ENCODE measurements around the gene CMTM8. TPM values are rescaled to one million over a fixed set of nuclear protein-coding genes. Genes with fewer than 3 reads are reported as not detected.

The CMTM8 gene
- total and polyA plus RNA-seq, 10 of the 15 experiments (the other 5 are each of a cell fraction or from before 2014, with no cell fraction given), result 0.11 to 0.23 TPM; not detected in 8

DNA sequence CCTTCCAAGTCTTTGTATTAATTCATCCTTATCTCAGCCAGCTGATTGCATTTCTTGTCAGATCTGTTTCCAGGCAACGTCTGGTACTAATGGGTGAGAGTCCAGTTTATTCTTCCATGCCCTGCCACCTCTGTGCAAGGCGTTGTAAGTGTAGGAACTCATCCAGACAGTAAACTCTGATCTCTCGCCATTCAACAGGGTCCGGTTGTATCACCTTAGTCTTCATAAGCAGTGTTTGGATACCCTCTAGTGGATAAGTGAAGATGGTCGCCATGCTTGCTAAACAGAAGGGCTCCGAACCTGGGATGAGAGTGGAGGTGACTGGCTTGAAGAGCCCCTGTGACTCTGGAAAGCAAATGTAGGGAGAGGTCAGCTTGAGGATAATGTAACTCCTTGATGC lies 101.6 kb downstream of the CMTM8 start:
- H3K79me2 ChIP-seq (ENCODE audit: control insufficient read depth, insufficient read depth, low read length), result no peaks in the 10 kb centered on the region
- in situ Hi-C loops (cut with MboI) (no loop called here), intact Hi-C loops (cut with micrococcal nuclease; ENCODE audit: unreplicated experiment) (loop anchor here (1.0 to 2.0 kb wide), 2 partner anchors 43 to 163 kb away; no protein-coding TSS in a partner anchor)
- ATAC-seq (peak; percentile 75), FAIRE-seq (no peak), DNase-seq (ENCODE audit: low read depth, low spot score) (no peak)
- 7% methylated on average over 6 of the region's 6 CpGs for WGBS (ENCODE audit: insufficient coverage, insufficient replicate concordance, low lambda C conversion rate, missing lambda C conversion rate)
- no peaks in the 10 kb centered on the region; a peak in 1 of 4 replicates for H3K27me3 ChIP-seq (replicated peaks in 1 of 2; ENCODE audit: control insufficient read depth in 2 of 2, insufficient read depth in 2 of 2, low read length in 1 of 2)
- ChIA-PET RAD21 (ENCODE audit: unreplicated experiment) (no interaction called here), CTCF (interaction anchor here (0.6 to 1.1 kb wide), 2 partner anchors 44 to 161 kb away, joined by 3 to 5 read pairs; no protein-coding TSS in a partner anchor), SMC1A (ENCODE audit: uncharacterized antibody, unreplicated experiment) (no interaction called here), POLR2A (no interaction called here)
- no peak overlapping the region for H2AFZ ChIP-seq (ENCODE audit: control insufficient read depth, low read depth, low read length)
- H3K9me3 ChIP-seq (replicated peaks; ENCODE audit: control insufficient read depth, insufficient read depth, low read length), result no peaks in the 10 kb centered on the region
- H3K9ac ChIP-seq (ENCODE audit: control insufficient read depth, insufficient read depth, low read length), result no peak overlapping the region
- no peak for TF ChIP-seq POLR2AphosphoS5 (IDR thresholded peaks at IDR 0.05; ENCODE audit: low read length)
- TF ChIP-seq SREBF2 (IDR thresholded peaks at IDR 0.05; ENCODE audit: low read length), result no peak
- TF ChIP-seq TCF12 (IDR thresholded peaks at IDR 0.05; ENCODE audit: low read depth, low read length), result no peak
- peak; percentile 65; the same call in 1 of the 2 replicates for TF ChIP-seq YY1 (IDR thresholded peaks at IDR 0.05; ENCODE audit: low read depth, low read length)
- no peak for TF ChIP-seq SIN3A (IDR thresholded peaks at IDR 0.05; ENCODE audit: low read depth, low read length)
- peak; percentile 70 for TF ChIP-seq RAD21 (IDR thresholded peaks at IDR 0.05; ENCODE audit: insufficient read depth, low read depth, low read length)
- no peak for TF ChIP-seq FOS (IDR thresholded peaks at IDR 0.05; ENCODE audit: borderline replicate concordance, extremely low read depth, insufficient read length)
- TF ChIP-seq, protein P1, sequence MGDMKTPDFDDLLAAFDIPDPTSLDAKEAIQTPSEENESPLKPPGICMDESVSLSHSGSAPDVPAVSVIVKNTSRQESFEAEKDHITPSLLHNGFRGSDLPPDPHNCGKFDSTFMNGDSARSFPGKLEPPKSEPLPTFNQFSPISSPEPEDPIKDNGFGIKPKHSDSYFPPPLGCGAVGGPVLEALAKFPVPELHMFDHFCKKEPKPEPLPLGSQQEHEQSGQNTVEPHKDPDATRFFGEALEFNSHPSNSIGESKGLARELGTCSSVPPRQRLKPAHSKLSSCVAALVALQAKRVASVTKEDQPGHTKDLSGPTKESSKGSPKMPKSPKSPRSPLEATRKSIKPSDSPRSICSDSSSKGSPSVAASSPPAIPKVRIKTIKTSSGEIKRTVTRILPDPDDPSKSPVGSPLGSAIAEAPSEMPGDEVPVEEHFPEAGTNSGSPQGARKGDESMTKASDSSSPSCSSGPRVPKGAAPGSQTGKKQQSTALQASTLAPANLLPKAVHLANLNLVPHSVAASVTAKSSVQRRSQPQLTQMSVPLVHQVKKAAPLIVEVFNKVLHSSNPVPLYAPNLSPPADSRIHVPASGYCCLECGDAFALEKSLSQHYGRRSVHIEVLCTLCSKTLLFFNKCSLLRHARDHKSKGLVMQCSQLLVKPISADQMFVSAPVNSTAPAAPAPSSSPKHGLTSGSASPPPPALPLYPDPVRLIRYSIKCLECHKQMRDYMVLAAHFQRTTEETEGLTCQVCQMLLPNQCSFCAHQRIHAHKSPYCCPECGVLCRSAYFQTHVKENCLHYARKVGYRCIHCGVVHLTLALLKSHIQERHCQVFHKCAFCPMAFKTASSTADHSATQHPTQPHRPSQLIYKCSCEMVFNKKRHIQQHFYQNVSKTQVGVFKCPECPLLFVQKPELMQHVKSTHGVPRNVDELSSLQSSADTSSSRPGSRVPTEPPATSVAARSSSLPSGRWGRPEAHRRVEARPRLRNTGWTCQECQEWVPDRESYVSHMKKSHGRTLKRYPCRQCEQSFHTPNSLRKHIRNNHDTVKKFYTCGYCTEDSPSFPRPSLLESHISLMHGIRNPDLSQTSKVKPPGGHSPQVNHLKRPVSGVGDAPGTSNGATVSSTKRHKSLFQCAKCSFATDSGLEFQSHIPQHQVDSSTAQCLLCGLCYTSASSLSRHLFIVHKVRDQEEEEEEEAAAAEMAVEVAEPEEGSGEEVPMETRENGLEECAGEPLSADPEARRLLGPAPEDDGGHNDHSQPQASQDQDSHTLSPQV (IDR thresholded peaks at IDR 0.05), result no peak
- no peak for TF ChIP-seq IRF4 (IDR thresholded peaks at IDR 0.05; ENCODE audit: low read depth, low read length)
- no peak for TF ChIP-seq PBX3 (IDR thresholded peaks at IDR 0.05; ENCODE audit: insufficient replicate concordance, low read depth, low read length)
- no peak for TF ChIP-seq IKZF1 (conservative IDR thresholded peaks at IDR 0.05)
- TF ChIP-seq SMC3 (IDR thresholded peaks at IDR 0.05; ENCODE audit: borderline replicate concordance, low read length), result peak; percentile 11; the same call in 1 of the 2 replicates
- TF ChIP-seq MAX (IDR thresholded peaks at IDR 0.05; ENCODE audit: low read depth, low read length), result no peak
- TF ChIP-seq SMAD5 (IDR thresholded peaks at IDR 0.05; ENCODE audit: low read depth), result no peak
- TF ChIP-seq, protein P2, sequence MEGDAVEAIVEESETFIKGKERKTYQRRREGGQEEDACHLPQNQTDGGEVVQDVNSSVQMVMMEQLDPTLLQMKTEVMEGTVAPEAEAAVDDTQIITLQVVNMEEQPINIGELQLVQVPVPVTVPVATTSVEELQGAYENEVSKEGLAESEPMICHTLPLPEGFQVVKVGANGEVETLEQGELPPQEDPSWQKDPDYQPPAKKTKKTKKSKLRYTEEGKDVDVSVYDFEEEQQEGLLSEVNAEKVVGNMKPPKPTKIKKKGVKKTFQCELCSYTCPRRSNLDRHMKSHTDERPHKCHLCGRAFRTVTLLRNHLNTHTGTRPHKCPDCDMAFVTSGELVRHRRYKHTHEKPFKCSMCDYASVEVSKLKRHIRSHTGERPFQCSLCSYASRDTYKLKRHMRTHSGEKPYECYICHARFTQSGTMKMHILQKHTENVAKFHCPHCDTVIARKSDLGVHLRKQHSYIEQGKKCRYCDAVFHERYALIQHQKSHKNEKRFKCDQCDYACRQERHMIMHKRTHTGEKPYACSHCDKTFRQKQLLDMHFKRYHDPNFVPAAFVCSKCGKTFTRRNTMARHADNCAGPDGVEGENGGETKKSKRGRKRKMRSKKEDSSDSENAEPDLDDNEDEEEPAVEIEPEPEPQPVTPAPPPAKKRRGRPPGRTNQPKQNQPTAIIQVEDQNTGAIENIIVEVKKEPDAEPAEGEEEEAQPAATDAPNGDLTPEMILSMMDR (IDR thresholded peaks at IDR 0.05 in 2 of 3, conservative IDR thresholded peaks at IDR 0.05 in 1 of 3; ENCODE audit: control insufficient read depth in 2 of 3, extremely low read depth in 1 of 3, insufficient read depth in 1 of 3, low read depth in 3 of 3, low read length in 3 of 3), result peak; percentile 33 to 39 (median 38); a peak in 4 of 6 replicates
- TF ChIP-seq NR2C2 (IDR thresholded peaks at IDR 0.05; ENCODE audit: borderline replicate concordance, control insufficient read depth, insufficient read length, low read depth), result no peak
- TF ChIP-seq SRF (IDR thresholded peaks at IDR 0.05; ENCODE audit: low read depth in 2 of 2, low read length in 2 of 2), result no peak
- no peak for TF ChIP-seq SREBF1 (IDR thresholded peaks at IDR 0.05; ENCODE audit: low read length)
- no peaks in the 10 kb centered on the region for H3K36me3 ChIP-seq (ENCODE audit: control insufficient read depth in 2 of 2, insufficient read depth in 2 of 2, low read length in 1 of 2)
- no peaks in the 10 kb centered on the region for H4K20me1 ChIP-seq (ENCODE audit: control insufficient read depth, insufficient read depth)
- H3K4me1 ChIP-seq (ENCODE audit: control insufficient read depth, insufficient read depth, low read length), result no peaks in the 10 kb centered on the region
- BruUV-seq (replicated peaks), result no TSS peak
- no peak overlapping the region for H3K4me2 ChIP-seq (ENCODE audit: control insufficient read depth, insufficient read depth)
- H3K27ac ChIP-seq (ENCODE audit: control insufficient read depth, insufficient read depth), result no peak overlapping the region
- no peak overlapping the region for H3K4me3 ChIP-seq
